OCI-LY1 (cell line): ENCODE measurements around the gene CCDC102A.

Experiments
- CTCF ChIP-seq: fragments of 200-600 bp; sonication (generic), shearing (Covaris generic); IDR thresholded peaks from 2 replicates; pipeline ENCODE4 v1.5.1; 2017; ENCODE audit warnings: mild to moderate bottlenecking, antibody characterized with exemption, low read length, moderate library complexity, mixed read lengths
- EZH2 ChIP-seq: fragments of 200-600 bp; sonication (generic), shearing (Covaris generic); IDR thresholded peaks from 2 replicates; pipeline ENCODE4 v1.8.0; 2017; ENCODE audit warnings: borderline replicate concordance, mixed run types, mild to moderate bottlenecking, antibody characterized with exemption, low read length, moderate library complexity, mixed read lengths

- TF ChIP-seq CTCF = no peak
- no peak for TF ChIP-seq EZH2
These were observed 42.4 kb upstream of the CCDC102A start for GRCh38 chr16:57578521-57579360.
